Upper lobe of right lung (tissue), 1 donor: Measurements from ENCODE around the gene GAN. TPM values are rescaled to one million over a fixed set of nuclear protein-coding genes. Genes with fewer than 3 reads are reported as not detected.

ENCODE experiments used
- ATAC-seq: fragments of 200-7000 bp; cut with Tn5 transposase; one replicate; pipeline ENCODE4 v1.9.1; 2020; ENCODE audit warnings: mild to moderate bottlenecking, moderate library complexity
- DNase-seq: peaks from one replicate; pipeline ENCODE4 v3.0.0-alpha.2; 2020
- H3K27ac ChIP-seq: fragments of 200-600 bp; one replicate; pipeline ENCODE4 v1.8.0; 2022
- H3K27me3 ChIP-seq: fragments of 200-600 bp; one replicate; pipeline ENCODE4 v1.8.0; 2022; ENCODE audit warnings: mild to moderate bottlenecking
- H3K36me3 ChIP-seq: fragments of 200-600 bp; one replicate; pipeline ENCODE4 v1.8.0; 2022
- H3K4me1 ChIP-seq: fragments of 200-600 bp; one replicate; pipeline ENCODE4 v1.8.0; 2022
- H3K4me3 ChIP-seq: fragments of 200-600 bp; one replicate; pipeline ENCODE4 v1.8.0; 2022; ENCODE audit warnings: mild to moderate bottlenecking
- H3K9me3 ChIP-seq: fragments of 200-600 bp; one replicate; pipeline ENCODE4 v1.8.0; 2022
- intact Hi-C: fragments of 100-400 bp; cut with DNase I; formaldehyde crosslinking; loops from one replicate; pipeline ENCODE4 v1.11.0; 2022
- total RNA-seq: library from RNA; stranded (reverse); fragmentation: NEBNext Ultra II Directional; extraction: Animal tissue kit (Norgen Biotek cat#: 25700); gene quantifications from one replicate; pipeline ENCODE4 v1.2.1, GENCODE V29; 2021
- TF ChIP-seq, protein P1 (sequence below): fragments of 200-600 bp; IDR thresholded peaks from one replicate; pipeline ENCODE4 v1.8.0; 2022; ENCODE audit warnings: antibody characterized with exemption
- donor health status: DM: no; HTN: yes; CAD: no; lungs with severe emphysema.

GAN gene
- total RNA-seq, 1 donor from 2014 or later = 7.3 TPM

DNA sequence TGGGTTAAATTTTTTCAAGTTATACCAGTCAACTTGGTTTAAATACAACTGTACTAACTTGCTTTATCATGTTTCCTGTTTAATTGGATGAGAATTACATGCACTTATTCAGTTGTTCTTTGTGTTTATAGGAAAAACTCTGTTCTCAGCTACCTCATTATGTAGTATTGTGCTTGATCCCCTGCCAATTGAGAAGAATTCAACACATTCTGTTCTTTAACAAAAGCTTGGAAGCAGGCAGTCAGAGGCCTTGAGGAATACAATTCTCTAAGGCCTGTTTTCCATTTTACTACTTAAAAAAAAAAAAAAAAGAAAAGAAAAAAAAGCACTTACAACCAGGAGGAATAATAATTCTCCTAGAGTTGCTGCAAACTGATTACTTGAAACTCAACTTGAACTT, 69.2 kb downstream of the GAN start:
- ATAC-seq (no peak), DNase-seq (no peak)
- H3K9me3 ChIP-seq = no peaks in the 10 kb centered on the region
- H3K36me3 ChIP-seq = no peaks in the 10 kb centered on the region
- TF ChIP-seq, protein P1, sequence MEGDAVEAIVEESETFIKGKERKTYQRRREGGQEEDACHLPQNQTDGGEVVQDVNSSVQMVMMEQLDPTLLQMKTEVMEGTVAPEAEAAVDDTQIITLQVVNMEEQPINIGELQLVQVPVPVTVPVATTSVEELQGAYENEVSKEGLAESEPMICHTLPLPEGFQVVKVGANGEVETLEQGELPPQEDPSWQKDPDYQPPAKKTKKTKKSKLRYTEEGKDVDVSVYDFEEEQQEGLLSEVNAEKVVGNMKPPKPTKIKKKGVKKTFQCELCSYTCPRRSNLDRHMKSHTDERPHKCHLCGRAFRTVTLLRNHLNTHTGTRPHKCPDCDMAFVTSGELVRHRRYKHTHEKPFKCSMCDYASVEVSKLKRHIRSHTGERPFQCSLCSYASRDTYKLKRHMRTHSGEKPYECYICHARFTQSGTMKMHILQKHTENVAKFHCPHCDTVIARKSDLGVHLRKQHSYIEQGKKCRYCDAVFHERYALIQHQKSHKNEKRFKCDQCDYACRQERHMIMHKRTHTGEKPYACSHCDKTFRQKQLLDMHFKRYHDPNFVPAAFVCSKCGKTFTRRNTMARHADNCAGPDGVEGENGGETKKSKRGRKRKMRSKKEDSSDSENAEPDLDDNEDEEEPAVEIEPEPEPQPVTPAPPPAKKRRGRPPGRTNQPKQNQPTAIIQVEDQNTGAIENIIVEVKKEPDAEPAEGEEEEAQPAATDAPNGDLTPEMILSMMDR = no peak
- no peaks in the 10 kb centered on the region for H3K4me1 ChIP-seq
- no peaks in the 10 kb centered on the region for H3K27me3 ChIP-seq
- no peak overlapping the region for H3K4me3 ChIP-seq
- intact Hi-C loops = no loop called here
- no peak overlapping the region for H3K27ac ChIP-seq

DNA sequence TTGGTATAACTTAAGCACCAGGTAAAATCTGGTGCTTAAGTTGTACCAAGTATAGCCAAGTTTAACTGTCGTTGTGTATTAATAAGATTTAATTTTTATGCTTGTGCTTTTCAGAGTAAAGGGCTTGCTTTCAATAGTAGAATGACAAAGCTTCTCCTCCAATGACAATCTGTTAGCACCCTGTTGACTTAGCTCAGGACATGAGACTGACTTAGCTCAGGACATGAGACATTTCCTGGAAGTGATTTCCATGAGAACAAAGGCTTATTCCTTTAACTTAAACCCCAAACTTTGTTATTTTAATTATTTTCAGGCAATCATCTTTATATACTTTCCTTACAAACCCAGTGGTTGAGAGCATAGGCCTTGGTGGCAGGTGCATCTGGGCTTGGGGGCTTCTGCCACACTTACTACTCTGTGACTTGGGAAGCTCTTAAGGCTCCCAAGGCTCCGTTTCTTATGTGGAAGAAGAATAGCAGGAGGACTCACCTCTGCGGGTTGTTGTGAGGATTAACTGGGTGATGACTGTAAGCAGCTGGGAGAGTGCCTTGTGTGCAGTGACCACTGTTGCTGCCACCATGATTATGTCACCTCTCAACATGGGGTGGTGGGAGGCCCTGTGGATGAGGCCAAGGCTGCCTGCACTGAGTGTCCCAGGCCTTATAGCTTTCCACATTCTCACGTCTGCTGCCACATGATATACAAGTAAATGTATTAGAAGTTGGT, 70.4 kb downstream of the GAN start:
- Histone ChIP-seq H3K27me3 (no peaks in the 10 kb centered on the region), H3K36me3 (peaks cover 6% of the 10 kb centered on the region), H3K4me1 (no peaks in the 10 kb centered on the region), H3K9me3 (no peaks in the 10 kb centered on the region), H3K4me3 (no peak overlapping the region), H3K27ac (peak overlapping the region; percentile 51)
- DNase-seq (no peak), ATAC-seq (no peak)
- TF ChIP-seq, protein P1 = no peak
- intact Hi-C loops = no loop called here

DNA sequence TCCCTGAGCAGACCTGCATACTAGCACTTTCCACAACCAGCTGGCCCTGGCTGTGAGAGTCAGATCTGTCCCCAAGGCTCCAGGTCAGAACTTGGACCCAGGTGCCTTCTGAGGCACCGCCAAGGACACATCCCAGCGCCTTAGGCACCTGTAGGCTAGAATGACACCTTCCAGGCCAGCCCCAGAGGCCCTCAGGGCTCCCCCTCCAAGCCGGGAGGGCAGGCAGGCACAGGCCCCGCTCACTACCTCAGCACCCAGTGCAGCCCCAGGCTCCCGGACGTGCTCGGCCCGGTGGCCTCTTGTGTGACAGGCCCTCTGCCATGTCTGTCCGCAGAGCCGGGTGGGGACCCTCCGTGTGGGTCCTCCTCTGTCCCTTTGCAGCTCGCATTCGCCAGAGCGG, 73.6 kb downstream of the GAN start:
- Histone ChIP-seq H3K4me3 (no peak overlapping the region), H3K27ac (no peak overlapping the region), H3K9me3 (no peaks in the 10 kb centered on the region), H3K36me3 (peaks cover 8% of the 10 kb centered on the region), H3K27me3 (no peaks in the 10 kb centered on the region), H3K4me1 (no peaks in the 10 kb centered on the region)
- ATAC-seq (no peak), DNase-seq (no peak)
- intact Hi-C loops = no loop called here
- TF ChIP-seq, protein P1 = no peak

DNA sequence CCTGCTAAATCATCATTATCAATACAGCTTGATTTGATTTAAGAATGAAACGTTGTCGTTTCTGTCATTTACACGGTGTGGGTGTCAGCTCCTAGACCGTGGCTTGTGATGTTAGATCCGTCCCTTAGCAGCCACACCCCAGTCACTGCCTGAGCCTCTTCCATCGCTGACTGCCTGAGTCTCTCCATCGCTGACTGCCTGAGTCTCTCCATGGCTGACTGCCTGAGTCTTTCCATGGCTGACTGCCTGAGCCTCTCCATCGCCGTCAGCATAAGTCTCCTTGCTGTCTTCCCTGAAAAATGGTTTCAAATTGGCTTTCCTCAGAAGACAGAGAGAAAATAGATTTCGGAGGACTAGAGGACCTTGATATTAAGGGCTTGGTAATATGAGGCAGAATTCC, 76.1 kb downstream of the GAN start:
- no peak overlapping the region for H3K4me3 ChIP-seq
- H3K27me3 ChIP-seq = no peaks in the 10 kb centered on the region
- no peaks in the 10 kb centered on the region for H3K4me1 ChIP-seq
- H3K36me3 ChIP-seq = peaks cover 8% of the 10 kb centered on the region
- DNase-seq (no peak), ATAC-seq (no peak)
- H3K9me3 ChIP-seq = no peaks in the 10 kb centered on the region
- intact Hi-C loops = no loop called here
- H3K27ac ChIP-seq = no peak overlapping the region
- TF ChIP-seq, protein P1 = no peak

DNA sequence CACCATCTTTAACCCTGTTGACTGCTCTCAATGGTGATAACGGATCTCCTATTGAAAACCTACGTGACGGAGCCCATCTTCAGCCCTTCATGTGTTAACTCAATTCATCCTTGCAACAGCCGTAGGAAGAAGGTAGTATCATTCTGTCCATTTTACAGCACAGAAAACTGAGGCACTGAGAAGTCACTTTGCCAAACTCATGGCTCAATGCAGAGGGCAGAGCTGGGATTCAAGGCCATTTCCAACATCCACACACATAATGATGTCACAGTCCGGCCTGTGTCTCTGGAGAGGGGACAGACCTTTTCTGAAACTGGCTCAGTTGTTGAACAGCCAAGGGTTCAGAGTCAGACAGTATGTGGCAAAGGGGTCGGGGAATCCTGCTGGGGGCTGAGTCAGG, 77.2 kb downstream of the GAN start:
- Histone ChIP-seq H3K4me3 (no peak overlapping the region), H3K27me3 (no peaks in the 10 kb centered on the region), H3K4me1 (no peaks in the 10 kb centered on the region), H3K9me3 (no peaks in the 10 kb centered on the region), H3K27ac (no peak overlapping the region), H3K36me3 (peaks cover 8% of the 10 kb centered on the region)
- TF ChIP-seq, protein P1 = no peak
- DNase-seq = no peak
- no peak for ATAC-seq
- intact Hi-C loops = no loop called here

DNA sequence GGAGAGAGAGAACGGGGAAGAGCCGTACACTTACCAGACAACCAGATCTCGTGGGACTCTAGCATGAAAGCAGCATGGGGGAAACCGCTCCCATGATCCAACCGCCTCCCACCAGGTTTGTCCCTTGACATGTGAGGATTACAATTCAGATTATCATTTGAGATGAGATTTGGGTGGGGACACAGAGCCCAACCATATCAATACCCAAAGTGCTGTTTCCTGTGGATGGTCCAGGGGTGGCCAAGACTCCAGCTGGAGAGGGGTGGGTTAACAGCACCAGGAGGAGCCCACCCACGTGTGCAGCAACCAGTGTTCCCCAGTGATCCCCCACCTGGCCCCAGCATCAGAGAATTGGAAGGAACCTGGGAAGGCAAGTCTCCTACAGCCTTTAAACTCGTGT, 79.7 kb downstream of the GAN start:
- ATAC-seq = no peak
- Histone ChIP-seq H3K27ac (no peak overlapping the region), H3K4me3 (no peak overlapping the region), H3K36me3 (peaks cover 7% of the 10 kb centered on the region), H3K4me1 (no peaks in the 10 kb centered on the region), H3K27me3 (no peaks in the 10 kb centered on the region), H3K9me3 (no peaks in the 10 kb centered on the region)
- TF ChIP-seq, protein P1 = no peak
- DNase-seq = no peak
- intact Hi-C loops = no loop called here
